Central memory CD8-positive, alpha-beta T cell (primary cell): ENCODE data around the gene KHNYN.
"Not testable (repeated sequence)": the region's sequence is repeated elsewhere in the genome, so short reads cannot be mapped to it uniquely, and the experiment has no call there.

Source experiments
- ATAC-seq: fragments of 150-1000 bp; cut with Tn5 transposase; replicated peaks from 2 replicates; pipeline ENCODE4 v1.10.0; 2022; ENCODE audit warnings: mild to moderate bottlenecking, moderate FRiP score, moderate number of reproducible peaks; ENCODE audit not compliant: poor library complexity, severe bottlenecking; ENCODE audit errors: extremely low read depth
- DNase-seq, 2 donors: peaks; one replicate each; pipeline ENCODE4 v3.0.0; 2021; ENCODE audit warnings: low spot score in 2 of 2
- H3K27ac Mint-ChIP-seq: one replicate; pipeline ENCODE4 v1.8.0; 2022; ENCODE audit warnings: low read depth, mild to moderate bottlenecking, moderate library complexity, mixed read lengths
- H3K27me3 Mint-ChIP-seq: one replicate; pipeline ENCODE4 v1.8.0; 2022; ENCODE audit warnings: mixed read lengths
- H3K36me3 Mint-ChIP-seq: one replicate; pipeline ENCODE4 v1.8.0; 2022; ENCODE audit warnings: mild to moderate bottlenecking, moderate library complexity, mixed read lengths; ENCODE audit not compliant: insufficient read depth
- H3K4me1 Mint-ChIP-seq: one replicate; pipeline ENCODE4 v1.8.0; 2022; ENCODE audit warnings: mixed read lengths
- H3K4me3 Mint-ChIP-seq: one replicate; pipeline ENCODE4 v1.8.0; 2022; ENCODE audit warnings: mild to moderate bottlenecking, moderate library complexity, mixed read lengths
- H3K9me3 Mint-ChIP-seq: one replicate; pipeline ENCODE4 v1.8.0; 2022; ENCODE audit warnings: mixed read lengths

The KHNYN gene

GRCh38 chr14:24429395-24430142 lies at the start of gene KHNYN, which contains the start of gene CBLN3:
TSS of gene KHNYN (plus strand) at chr14:24429954. CDS start at chr14:24430731, 777 bp downstream.
TSS of gene CBLN3 (minus strand) at chr14:24429668. CDS start at chr14:24429054, 614 bp downstream.
- Mint-ChIP-seq H3K4me1 (peaks cover 37% of the 10 kb centered on the region), H3K27me3 (no peaks in the 10 kb centered on the region), H3K27ac (peak within 1 kb of the TSS; percentile 83), H3K9me3 (no peaks in the 10 kb centered on the region), H3K36me3 (peaks cover 38% of the 10 kb centered on the region), H3K4me3 (peak within 1 kb of the TSS; percentile 83)
- peak; percentile 84 for ATAC-seq
- peak; percentile 76 to 82 for DNase-seq

- H3K36me3 Mint-ChIP-seq = no peaks in the 10 kb centered on the region
- peaks cover 8% of the 10 kb centered on the region for H3K27me3 Mint-ChIP-seq
- no peaks in the 10 kb centered on the region for H3K4me1 Mint-ChIP-seq
- H3K9me3 Mint-ChIP-seq = no peaks in the 10 kb centered on the region
- no peak for ATAC-seq
- DNase-seq = no peak
- no peak overlapping the region for H3K4me3 Mint-ChIP-seq
- H3K27ac Mint-ChIP-seq = no peak overlapping the region
Measured at GRCh38 chr14:24381363-24382063, 48.2 kb upstream of the KHNYN start.

GRCh38 chr14:24382064-24382371 lies 47.7 kb upstream of the KHNYN start:
- DNase-seq = no peak
- Mint-ChIP-seq H3K4me1 (no peaks in the 10 kb centered on the region), H3K27ac (no peak overlapping the region), H3K4me3 (no peak overlapping the region), H3K27me3 (peaks cover 3% of the 10 kb centered on the region), H3K9me3 (no peaks in the 10 kb centered on the region), H3K36me3 (no peaks in the 10 kb centered on the region)
- ATAC-seq = no peak

- ATAC-seq (no peak), DNase-seq (no peak)
- H3K36me3 Mint-ChIP-seq = no peaks in the 10 kb centered on the region
- H3K4me3 Mint-ChIP-seq = no peak overlapping the region
- H3K4me1 Mint-ChIP-seq = no peaks in the 10 kb centered on the region
- H3K27ac Mint-ChIP-seq = no peak overlapping the region
- H3K27me3 Mint-ChIP-seq = peaks cover 7% of the 10 kb centered on the region
- H3K9me3 Mint-ChIP-seq = no peaks in the 10 kb centered on the region
Measured at GRCh38 chr14:24384169-24384568, 45.6 kb upstream of the KHNYN start.

- Mint-ChIP-seq H3K27ac (no peak overlapping the region), H3K4me3 (no peak overlapping the region), H3K9me3 (no peaks in the 10 kb centered on the region), H3K4me1 (no peaks in the 10 kb centered on the region), H3K36me3 (no peaks in the 10 kb centered on the region), H3K27me3 (peaks cover 20% of the 10 kb centered on the region)
- ATAC-seq = no peak
- no peak for DNase-seq
Measured at GRCh38 chr14:24385524-24385923, 44.2 kb upstream of the KHNYN start.

GRCh38 chr14:24387009-24387345 lies 42.8 kb upstream of the KHNYN start:
- H3K4me3 Mint-ChIP-seq = no peak overlapping the region
- no peaks in the 10 kb centered on the region for H3K9me3 Mint-ChIP-seq
- no peak for ATAC-seq
- no peak for DNase-seq
- no peak overlapping the region for H3K27ac Mint-ChIP-seq
- H3K27me3 Mint-ChIP-seq = peaks cover 35% of the 10 kb centered on the region
- H3K36me3 Mint-ChIP-seq = no peaks in the 10 kb centered on the region
- no peaks in the 10 kb centered on the region for H3K4me1 Mint-ChIP-seq

GRCh38 chr14:24387579-24387978 lies 42.2 kb upstream of the KHNYN start:
- ATAC-seq, H3K4me3 Mint-ChIP-seq, H3K27ac Mint-ChIP-seq, DNase-seq, H3K36me3 Mint-ChIP-seq, H3K4me1 Mint-ChIP-seq, H3K9me3 Mint-ChIP-seq: not testable (repeated sequence)
- peaks cover 41% of the 10 kb centered on the region for H3K27me3 Mint-ChIP-seq

GRCh38 chr14:24388474-24389179 lies 41.1 kb upstream of the KHNYN start:
- H3K27me3 Mint-ChIP-seq = peaks cover 44% of the 10 kb centered on the region
- ATAC-seq = no peak
- H3K27ac Mint-ChIP-seq = no peak overlapping the region
- H3K4me3 Mint-ChIP-seq = no peak overlapping the region
- no peaks in the 10 kb centered on the region for H3K36me3 Mint-ChIP-seq
- H3K4me1 Mint-ChIP-seq = no peaks in the 10 kb centered on the region
- no peak for DNase-seq
- no peaks in the 10 kb centered on the region for H3K9me3 Mint-ChIP-seq

GRCh38 chr14:24389226-24389848 lies 40.4 kb upstream of the KHNYN start:
- no peak for DNase-seq
- Mint-ChIP-seq H3K27me3 (peaks cover 44% of the 10 kb centered on the region), H3K4me1 (no peaks in the 10 kb centered on the region), H3K4me3 (no peak overlapping the region), H3K27ac (no peak overlapping the region), H3K36me3 (no peaks in the 10 kb centered on the region), H3K9me3 (no peaks in the 10 kb centered on the region)
- no peak for ATAC-seq

- DNase-seq (no peak), ATAC-seq (no peak)
- peaks cover 44% of the 10 kb centered on the region for H3K27me3 Mint-ChIP-seq
- no peak overlapping the region for H3K4me3 Mint-ChIP-seq
- no peaks in the 10 kb centered on the region for H3K4me1 Mint-ChIP-seq
- no peak overlapping the region for H3K27ac Mint-ChIP-seq
- no peaks in the 10 kb centered on the region for H3K9me3 Mint-ChIP-seq
- no peaks in the 10 kb centered on the region for H3K36me3 Mint-ChIP-seq
Measured at GRCh38 chr14:24390701-24391468, 38.9 kb upstream of the KHNYN start.

GRCh38 chr14:24392325-24393091 lies 37.2 kb upstream of the KHNYN start:
- Mint-ChIP-seq H3K27me3 (peaks cover 44% of the 10 kb centered on the region), H3K4me1 (no peaks in the 10 kb centered on the region), H3K4me3 (no peak overlapping the region), H3K36me3 (no peaks in the 10 kb centered on the region), H3K27ac (no peak overlapping the region), H3K9me3 (no peaks in the 10 kb centered on the region)
- DNase-seq (no peak), ATAC-seq (no peak)
